GM10248 (cell line): Measurements from ENCODE around the gene ERVV-1.

ENCODE experiments used
- CTCF ChIA-PET: fragments of 300-600 bp; sonication (Branson Sonifier 250); formaldehyde crosslinking; extraction: SDS; loops from one replicate; lab custom pipeline; 2021; ENCODE audit warnings: antibody characterized with exemption; lab: Yijun Ruan, JAX
- POLR2A ChIA-PET: fragments of 350-650 bp; sonication (Branson Sonifier 250); formaldehyde crosslinking; extraction: SDS; loops from one replicate; lab custom pipeline; 2020; ENCODE audit warnings: antibody characterized with exemption; lab: Yijun Ruan, JAX
- DNase-seq: peaks from one replicate; pipeline ENCODE4 v3.0.0; 2012; ENCODE audit errors: extremely low spot score
- CTCF ChIP-seq: IDR thresholded peaks from 2 replicates; pipeline ENCODE4 v1.5.1; 2012; ENCODE audit warnings: mild to moderate bottlenecking, low read depth; ENCODE audit errors: extremely low read depth, missing control alignments, control extremely low read depth

ERVV-1 gene

GRCh38 chr19:52991484-52991883, 22.2 kb upstream of the ERVV-1 start:
- POLR2A ChIA-PET, result no interaction called here
- CTCF ChIA-PET, result no interaction called here
- no peak for DNase-seq
- TF ChIP-seq CTCF, result no peak

GRCh38 chr19:52992109-52993004, 21.4 kb upstream of the ERVV-1 start:
- POLR2A ChIA-PET, result no interaction called here
- CTCF ChIA-PET, result no interaction called here
- no peak for DNase-seq
- TF ChIP-seq CTCF, result no peak

- DNase-seq, result peak; percentile 73
- POLR2A ChIA-PET, result no interaction called here
- CTCF ChIA-PET, result interaction anchor here (0.8 kb wide), 1 partner anchor 10 kb away, joined by 3 read pairs; no protein-coding TSS in a partner anchor
- TF ChIP-seq CTCF, result peak; percentile 20
Measured at GRCh38 chr19:52993342-52994178, 20.2 kb upstream of the ERVV-1 start.

GRCh38 chr19:52995711-52996110, 18.0 kb upstream of the ERVV-1 start:
- CTCF ChIA-PET, result no interaction called here
- TF ChIP-seq CTCF, result no peak
- DNase-seq, result no peak
- POLR2A ChIA-PET, result no interaction called here

GRCh38 chr19:52997975-52998374, 15.7 kb upstream of the ERVV-1 start:
- POLR2A ChIA-PET, result no interaction called here
- no peak for DNase-seq
- TF ChIP-seq CTCF, result no peak
- CTCF ChIA-PET, result no interaction called here

GRCh38 chr19:53002479-53002878, 11.2 kb upstream of the ERVV-1 start:
- no peak for DNase-seq
- ChIA-PET POLR2A (no interaction called here), CTCF (no interaction called here)
- no peak for TF ChIP-seq CTCF
